NCI-H446 (cell line): Measurements from ENCODE around the gene SLC25A22.

Source experiments
- DNase-seq, 2 experiments: peaks; one replicate each; lab custom pipeline; 2025; lab: John Stamatoyannopoulos, UW

Gene SLC25A22

GRCh38 chr11:798093-798713, at the start of gene SLC25A22:
TSS of gene SLC25A22 (minus strand) at chr11:798281. CDS start at chr11:795006, 3,275 bp downstream.
- DNase-seq, result peak; percentile 41 to 87

GRCh38 chr11:847876-848275, 49.8 kb upstream of the SLC25A22 start:
- no peak for DNase-seq

GRCh38 chr11:846496-847098, 48.5 kb upstream of the SLC25A22 start:
- DNase-seq, result no peak

- DNase-seq, result peak in 1 of 2 experiments; percentile 39
These were observed 47.9 kb upstream of the SLC25A22 start for GRCh38 chr11:845872-846495.

GRCh38 chr11:844693-845644, 46.9 kb upstream of the SLC25A22 start:
- peak; percentile 56 to 90 for DNase-seq

- DNase-seq, result peak in 1 of 2 experiments; percentile 83
These were observed 46.0 kb upstream of the SLC25A22 start for GRCh38 chr11:843818-844692.

- no peak for DNase-seq
These were observed 45.1 kb upstream of the SLC25A22 start for GRCh38 chr11:843086-843734.

GRCh38 chr11:842370-843002, 44.4 kb upstream of the SLC25A22 start, which contains the start of the genes POLR2L and TSPAN4:
TSS of gene POLR2L (minus strand) at chr11:842529. CDS start at chr11:842508, 21 bp downstream.
TSS of gene TSPAN4 (plus strand) at chr11:842852. CDS start at chr11:850305, 7,453 bp downstream.
- DNase-seq, result peak; percentile 65 to 92

GRCh38 chr11:841981-842369, 43.9 kb upstream of the SLC25A22 start:
- no peak for DNase-seq

GRCh38 chr11:839875-840617, 42.0 kb upstream of the SLC25A22 start:
- DNase-seq, result no peak

GRCh38 chr11:839280-839623, 41.2 kb upstream of the SLC25A22 start:
- no peak for DNase-seq

GRCh38 chr11:838441-839279, 40.6 kb upstream of the SLC25A22 start:
- DNase-seq, result no peak

- no peak for DNase-seq
These were observed 39.9 kb upstream of the SLC25A22 start for GRCh38 chr11:837990-838307.

- no peak for DNase-seq
These were observed 39.3 kb upstream of the SLC25A22 start for GRCh38 chr11:837189-837989.

GRCh38 chr11:836700-837099, 38.6 kb upstream of the SLC25A22 start:
- DNase-seq, result no peak

- no peak for DNase-seq
These were observed 38.2 kb upstream of the SLC25A22 start for GRCh38 chr11:836274-836673.

GRCh38 chr11:834371-835316, 36.6 kb upstream of the SLC25A22 start:
- DNase-seq, result no peak
